Stimulated activated CD4-positive, alpha-beta T cell treated with anti-CD3 and anti-CD28 coated beads, Interleukin-12 subunit alpha, Interleukin-12 subunit beta, amount 100 ng/mL, for 48 hours (primary cell): ENCODE data around the gene GPC6.

Experiments
- DNase-seq, 3 donors: peaks; one replicate each; pipeline ENCODE4 v3.0.0-alpha.2; 2020; ENCODE audit warnings: low read depth in 2 of 3, low spot score in 1 of 3

Gene GPC6

DNA sequence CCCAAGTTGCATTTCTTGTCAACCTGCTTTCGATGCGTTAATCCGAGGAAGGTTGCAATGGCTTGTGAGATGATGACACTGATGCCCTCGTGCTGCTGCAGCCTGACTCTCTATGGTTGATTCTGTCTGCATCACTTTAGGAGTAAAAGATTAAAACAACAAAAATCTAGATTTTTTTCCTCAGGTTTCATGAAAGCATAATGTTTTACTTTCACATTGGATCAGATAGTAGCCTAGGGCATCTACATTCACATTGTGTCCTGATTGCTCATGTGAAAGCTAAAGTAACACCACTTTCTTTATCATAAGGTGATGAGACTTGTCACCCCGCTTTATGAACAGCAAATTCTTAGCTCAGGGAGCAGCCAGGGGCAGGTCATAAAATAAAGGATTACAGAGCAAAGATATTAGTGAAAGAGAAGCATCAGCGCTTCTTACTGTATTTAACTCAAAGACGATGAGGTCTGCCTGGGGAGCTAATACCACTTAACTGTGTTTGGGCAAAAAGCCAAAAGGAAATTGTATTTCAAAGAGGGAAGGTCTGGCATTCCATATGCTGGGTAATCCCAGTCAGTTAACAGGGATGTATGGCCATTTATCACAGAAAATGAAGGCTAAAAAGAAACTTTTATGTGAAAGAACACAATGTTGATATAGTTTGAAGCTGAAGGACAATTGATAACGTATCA is 270.5 kb downstream of the GPC6 start:
- DNase-seq: no peak

- DNase-seq: no peak
These were observed 273.4 kb downstream of the GPC6 start for GRCh38 chr13:93499991-93500390.

GRCh38 chr13:93502071-93502470 is 275.5 kb downstream of the GPC6 start:
- DNase-seq: no peak

GRCh38 chr13:93502987-93503615 is 276.5 kb downstream of the GPC6 start:
- no peak for DNase-seq

- no peak for DNase-seq
These were observed 278.7 kb downstream of the GPC6 start for GRCh38 chr13:93505104-93505952.

DNA sequence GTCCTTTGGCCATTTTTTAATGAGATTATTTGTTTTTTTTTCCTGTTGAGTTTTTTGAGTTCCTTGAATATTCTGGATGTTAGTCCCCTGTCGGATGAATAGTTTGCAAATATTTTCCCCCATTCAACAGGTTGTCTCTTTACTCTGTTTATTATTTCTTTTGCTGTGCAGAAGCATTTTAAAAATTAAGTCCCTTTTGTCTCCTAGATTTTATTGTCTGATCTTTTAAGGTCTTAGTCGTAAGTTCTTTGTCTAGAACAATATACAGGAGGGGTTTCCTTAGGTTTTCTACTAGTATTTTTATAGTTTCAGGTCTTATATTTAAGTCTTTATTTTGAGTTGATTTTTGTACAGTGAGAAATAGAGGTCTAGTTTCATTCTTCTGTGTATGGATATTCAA is 284.4 kb downstream of the GPC6 start:
- DNase-seq: no peak

GRCh38 chr13:93515267-93515666 is 288.7 kb downstream of the GPC6 start:
- no peak for DNase-seq

DNA sequence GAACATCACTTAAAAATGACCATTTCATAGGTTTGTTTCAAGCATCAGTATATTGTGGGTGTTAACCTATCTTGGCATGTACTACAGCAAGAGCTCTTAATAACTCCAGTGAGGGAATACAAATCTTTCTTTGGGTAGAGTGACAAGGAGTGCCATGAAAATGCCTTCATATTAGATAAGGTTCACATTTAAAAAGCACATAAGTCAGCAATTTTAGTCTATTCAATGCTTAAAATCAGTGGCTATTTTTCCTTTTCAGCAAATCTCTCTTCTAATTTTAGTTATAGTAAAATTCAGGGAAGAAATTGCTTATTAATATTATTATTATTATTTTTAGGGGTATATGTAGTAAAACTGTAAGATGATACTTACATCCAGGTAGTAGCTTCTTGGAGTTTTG is 291.1 kb downstream of the GPC6 start:
- DNase-seq: no peak

GRCh38 chr13:93521307-93521706 is 294.7 kb downstream of the GPC6 start:
- no peak for DNase-seq

DNA sequence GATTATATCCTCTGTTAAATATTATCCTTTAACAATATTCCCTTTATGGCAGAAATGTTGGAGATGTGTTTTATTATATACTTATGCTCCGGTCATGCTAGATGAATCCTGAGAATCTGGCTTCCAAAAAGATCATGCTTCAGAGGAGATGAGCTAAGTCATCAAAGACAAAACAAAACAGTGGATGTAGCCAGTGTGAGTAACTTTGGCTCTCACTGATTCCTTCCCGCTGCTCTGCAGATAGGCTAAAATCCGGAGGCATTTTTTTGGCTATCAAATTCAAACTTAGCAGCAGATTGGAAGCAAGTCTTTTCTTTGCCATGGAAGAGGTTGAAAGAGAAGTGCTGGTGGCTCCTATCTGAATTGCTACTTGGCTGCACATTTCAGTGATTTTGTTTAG is 295.9 kb downstream of the GPC6 start:
- DNase-seq: no peak

GRCh38 chr13:93525087-93525486 is 298.5 kb downstream of the GPC6 start:
- no peak for DNase-seq

- DNase-seq: no peak
These were observed 301.2 kb downstream of the GPC6 start for GRCh38 chr13:93527748-93528297.

GRCh38 chr13:93529961-93530360 is 303.4 kb downstream of the GPC6 start:
- no peak for DNase-seq

- DNase-seq: no peak
These were observed 307.6 kb downstream of the GPC6 start for GRCh38 chr13:93534181-93534700.

DNA sequence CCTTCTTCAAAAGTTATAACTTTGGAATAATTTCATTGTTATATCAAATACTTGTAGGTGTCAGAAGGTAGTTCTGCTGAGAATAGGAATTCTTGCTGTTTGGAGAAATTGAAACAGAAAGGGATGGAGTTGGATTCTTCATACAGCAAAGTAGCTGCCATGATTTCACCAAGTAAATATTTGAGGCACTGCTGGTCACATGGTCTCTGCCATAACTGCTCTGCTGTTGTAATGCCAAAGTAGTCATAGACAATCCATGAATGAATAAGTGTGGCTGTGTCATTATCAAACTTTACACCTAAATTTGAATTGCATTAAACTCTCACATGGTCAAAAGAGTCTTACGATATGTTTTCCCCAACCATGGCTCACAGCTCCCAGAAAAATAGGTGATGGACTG is 308.6 kb downstream of the GPC6 start:
- no peak for DNase-seq

DNA sequence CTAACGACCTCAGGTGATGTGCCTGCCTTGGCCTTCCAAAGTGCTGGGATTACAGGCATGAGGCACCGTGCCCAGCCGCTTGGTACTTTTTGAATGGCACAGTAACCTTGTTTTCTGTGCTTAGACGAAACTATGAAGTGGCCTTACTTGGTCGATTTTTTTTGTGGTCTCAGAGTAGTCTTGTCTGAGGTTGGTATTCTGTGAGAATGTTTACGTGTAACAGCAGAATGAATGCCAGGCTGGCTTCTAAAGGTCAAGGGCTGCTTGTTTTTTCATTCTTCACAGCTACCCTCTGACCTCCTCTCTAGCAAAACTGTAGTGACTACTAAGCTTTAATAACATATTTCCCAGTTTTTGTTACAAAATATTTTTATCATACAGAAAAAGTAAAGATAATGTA is 313.3 kb downstream of the GPC6 start:
- DNase-seq: no peak

GRCh38 chr13:93547886-93548285 is 321.3 kb downstream of the GPC6 start:
- no peak for DNase-seq

DNA sequence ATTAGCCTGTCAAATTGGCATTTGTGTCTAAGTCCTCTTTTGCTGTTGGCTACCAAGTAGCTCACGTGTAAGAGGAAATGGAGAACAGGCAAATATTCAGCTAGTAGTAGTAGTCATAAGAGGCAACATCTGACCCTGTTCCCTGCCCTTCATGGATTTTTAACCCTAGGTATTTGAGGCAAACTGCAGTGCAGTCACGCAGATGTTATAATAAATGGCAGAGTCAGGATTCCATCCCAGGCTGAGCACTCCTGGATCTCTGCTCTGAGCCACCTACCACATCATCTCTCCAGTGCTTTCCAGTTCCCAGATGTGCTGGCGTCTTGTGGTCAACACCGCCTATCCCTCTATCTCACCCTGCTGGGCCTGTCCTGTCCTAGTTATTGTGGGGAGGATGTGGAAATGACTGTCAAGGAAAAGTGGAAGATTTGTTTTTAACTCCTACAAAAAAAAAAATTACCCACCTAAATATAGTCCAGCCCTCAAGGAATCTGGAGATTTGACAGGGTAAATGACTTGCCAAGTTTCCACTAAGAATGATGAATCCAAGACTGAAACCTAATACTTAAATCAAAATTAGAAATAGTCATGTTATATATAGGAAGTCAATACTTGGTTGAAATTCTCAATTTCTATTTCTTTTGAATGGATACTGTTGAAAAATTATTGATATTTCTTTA is 322.9 kb downstream of the GPC6 start:
- DNase-seq: no peak

- no peak for DNase-seq
These were observed 323.6 kb downstream of the GPC6 start for GRCh38 chr13:93550236-93550635.

DNA sequence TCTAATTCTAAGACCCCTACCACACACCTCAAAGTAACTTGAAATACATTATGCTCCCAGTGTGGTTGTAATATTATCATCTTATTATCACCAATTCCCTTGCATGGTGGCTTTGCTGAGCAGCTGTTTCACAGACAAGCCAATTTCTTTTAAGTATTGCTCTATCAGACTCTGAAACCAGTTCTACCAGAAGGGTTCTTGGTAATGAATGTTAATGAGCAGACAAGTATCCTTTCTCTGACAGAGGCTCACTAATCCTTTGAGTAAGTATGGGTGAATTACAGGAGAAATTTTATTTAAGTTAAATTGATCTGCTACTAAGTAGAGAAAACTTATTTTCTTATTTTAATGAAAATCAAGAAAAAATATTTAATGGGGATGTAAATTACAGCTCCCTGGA is 326.0 kb downstream of the GPC6 start:
- no peak for DNase-seq

DNA sequence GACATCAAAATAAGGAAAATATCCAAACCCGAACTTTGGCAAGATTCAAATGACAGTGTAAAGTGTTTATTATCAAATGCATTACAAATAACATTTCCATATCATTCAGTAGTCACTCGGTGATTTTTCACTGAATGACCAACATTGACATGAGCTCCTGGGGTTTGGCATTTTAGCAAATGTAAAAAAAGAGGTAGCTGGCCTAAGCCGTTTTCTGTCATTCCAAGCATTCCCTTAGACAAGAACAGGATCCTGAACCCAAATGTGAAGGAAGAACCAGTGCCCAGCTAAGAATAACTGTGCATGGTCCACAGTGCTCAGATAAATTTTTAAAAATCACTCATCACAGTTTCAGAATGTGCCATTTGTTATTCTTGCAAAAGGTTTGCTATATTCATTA is 327.9 kb downstream of the GPC6 start:
- DNase-seq: no peak
